ENCODE measurements around the gene PODXL2.

DNA sequence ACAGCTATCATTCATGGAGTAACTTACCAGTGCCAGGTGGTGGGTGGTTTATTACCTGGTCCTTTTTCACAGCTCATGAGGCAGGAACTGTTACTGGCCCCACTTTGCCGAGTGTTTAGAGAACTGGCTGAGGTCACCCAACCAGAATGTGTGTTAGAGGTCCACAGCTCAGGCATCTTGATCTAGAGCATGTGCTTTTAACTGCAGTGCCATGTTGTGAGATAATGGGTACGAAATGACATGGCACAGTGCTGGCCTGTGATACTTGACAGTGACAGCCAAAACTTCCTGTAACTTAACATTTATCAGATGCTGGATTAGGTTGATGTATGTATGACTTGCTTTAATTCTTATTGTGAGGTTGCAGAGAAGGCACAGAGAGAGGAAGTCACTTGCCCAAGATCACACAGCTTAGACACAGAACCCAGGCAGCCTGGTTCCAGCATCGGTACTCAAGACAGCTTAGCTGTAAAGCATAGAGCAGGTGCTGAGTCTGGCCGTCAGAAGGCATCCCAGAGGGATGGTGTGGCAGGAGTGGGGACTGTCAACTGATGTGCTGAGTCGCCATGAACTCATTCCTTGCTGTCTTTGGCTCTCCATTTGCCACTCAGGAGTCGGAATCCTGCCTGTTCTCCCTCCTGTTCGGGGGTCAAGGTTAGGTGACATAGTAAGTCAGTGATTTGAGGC is 21.2 kb upstream of the PODXL2 start:
- TF ChIP-seq, protein P1, sequence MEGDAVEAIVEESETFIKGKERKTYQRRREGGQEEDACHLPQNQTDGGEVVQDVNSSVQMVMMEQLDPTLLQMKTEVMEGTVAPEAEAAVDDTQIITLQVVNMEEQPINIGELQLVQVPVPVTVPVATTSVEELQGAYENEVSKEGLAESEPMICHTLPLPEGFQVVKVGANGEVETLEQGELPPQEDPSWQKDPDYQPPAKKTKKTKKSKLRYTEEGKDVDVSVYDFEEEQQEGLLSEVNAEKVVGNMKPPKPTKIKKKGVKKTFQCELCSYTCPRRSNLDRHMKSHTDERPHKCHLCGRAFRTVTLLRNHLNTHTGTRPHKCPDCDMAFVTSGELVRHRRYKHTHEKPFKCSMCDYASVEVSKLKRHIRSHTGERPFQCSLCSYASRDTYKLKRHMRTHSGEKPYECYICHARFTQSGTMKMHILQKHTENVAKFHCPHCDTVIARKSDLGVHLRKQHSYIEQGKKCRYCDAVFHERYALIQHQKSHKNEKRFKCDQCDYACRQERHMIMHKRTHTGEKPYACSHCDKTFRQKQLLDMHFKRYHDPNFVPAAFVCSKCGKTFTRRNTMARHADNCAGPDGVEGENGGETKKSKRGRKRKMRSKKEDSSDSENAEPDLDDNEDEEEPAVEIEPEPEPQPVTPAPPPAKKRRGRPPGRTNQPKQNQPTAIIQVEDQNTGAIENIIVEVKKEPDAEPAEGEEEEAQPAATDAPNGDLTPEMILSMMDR (IDR thresholded peaks at IDR 0.05), result no peak
- no peak for TF ChIP-seq POLR2A (IDR thresholded peaks at IDR 0.05)
